Measurements from ENCODE around the gene GPR150. TPM values are rescaled to one million over a fixed set of nuclear protein-coding genes. Genes with fewer than 3 reads are reported as not detected.

GPR150 gene
- total and polyA plus RNA-seq, 9 of the 15 experiments (the other 6 are each of a cell fraction or from before 2014, with no cell fraction given), result not detected

DNA sequence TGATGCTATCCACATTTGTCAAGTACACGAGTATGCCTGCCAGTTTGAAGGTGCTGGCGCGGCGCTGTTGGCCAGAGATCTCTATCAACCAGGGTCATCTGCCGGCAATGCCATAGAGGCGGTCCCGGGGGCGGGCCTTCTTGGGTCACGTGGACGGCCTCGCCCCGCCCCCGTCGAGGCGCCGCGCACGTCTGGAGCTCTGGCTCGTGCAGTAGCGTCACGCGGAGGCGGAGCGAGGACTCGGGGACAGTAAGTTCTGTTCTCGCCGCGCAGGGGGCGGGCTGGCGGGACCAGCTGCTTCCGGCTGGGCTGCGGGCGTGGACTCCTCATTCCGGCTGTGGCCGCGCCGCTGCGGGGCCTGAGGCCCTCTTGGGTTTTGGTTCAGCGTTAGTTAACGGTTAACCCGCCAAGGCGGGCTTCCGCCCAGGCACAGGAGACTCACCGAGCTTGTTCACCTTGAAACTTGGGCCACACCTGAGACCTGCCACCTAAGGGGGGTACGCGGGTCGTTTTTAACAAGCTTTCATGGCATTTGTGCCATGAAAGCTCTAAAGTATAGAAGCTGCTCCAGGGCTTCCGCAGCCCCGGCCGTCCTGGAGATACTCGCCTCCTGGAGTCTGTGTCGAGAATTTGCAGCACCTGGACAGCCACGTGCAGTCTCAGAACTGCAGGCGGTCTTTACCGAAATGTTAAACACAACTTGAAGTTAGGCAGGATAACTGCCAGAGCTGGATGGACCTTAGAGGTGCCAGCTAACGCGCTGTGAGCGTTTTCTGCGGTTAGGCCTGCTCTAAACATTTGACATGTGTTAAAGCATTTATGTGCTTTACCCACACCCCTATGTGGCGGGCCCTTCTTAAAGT lies 26.9 kb downstream of the GPR150 start, which contains the start of gene RFESD (continued):
- TF ChIP-seq, protein P1, sequence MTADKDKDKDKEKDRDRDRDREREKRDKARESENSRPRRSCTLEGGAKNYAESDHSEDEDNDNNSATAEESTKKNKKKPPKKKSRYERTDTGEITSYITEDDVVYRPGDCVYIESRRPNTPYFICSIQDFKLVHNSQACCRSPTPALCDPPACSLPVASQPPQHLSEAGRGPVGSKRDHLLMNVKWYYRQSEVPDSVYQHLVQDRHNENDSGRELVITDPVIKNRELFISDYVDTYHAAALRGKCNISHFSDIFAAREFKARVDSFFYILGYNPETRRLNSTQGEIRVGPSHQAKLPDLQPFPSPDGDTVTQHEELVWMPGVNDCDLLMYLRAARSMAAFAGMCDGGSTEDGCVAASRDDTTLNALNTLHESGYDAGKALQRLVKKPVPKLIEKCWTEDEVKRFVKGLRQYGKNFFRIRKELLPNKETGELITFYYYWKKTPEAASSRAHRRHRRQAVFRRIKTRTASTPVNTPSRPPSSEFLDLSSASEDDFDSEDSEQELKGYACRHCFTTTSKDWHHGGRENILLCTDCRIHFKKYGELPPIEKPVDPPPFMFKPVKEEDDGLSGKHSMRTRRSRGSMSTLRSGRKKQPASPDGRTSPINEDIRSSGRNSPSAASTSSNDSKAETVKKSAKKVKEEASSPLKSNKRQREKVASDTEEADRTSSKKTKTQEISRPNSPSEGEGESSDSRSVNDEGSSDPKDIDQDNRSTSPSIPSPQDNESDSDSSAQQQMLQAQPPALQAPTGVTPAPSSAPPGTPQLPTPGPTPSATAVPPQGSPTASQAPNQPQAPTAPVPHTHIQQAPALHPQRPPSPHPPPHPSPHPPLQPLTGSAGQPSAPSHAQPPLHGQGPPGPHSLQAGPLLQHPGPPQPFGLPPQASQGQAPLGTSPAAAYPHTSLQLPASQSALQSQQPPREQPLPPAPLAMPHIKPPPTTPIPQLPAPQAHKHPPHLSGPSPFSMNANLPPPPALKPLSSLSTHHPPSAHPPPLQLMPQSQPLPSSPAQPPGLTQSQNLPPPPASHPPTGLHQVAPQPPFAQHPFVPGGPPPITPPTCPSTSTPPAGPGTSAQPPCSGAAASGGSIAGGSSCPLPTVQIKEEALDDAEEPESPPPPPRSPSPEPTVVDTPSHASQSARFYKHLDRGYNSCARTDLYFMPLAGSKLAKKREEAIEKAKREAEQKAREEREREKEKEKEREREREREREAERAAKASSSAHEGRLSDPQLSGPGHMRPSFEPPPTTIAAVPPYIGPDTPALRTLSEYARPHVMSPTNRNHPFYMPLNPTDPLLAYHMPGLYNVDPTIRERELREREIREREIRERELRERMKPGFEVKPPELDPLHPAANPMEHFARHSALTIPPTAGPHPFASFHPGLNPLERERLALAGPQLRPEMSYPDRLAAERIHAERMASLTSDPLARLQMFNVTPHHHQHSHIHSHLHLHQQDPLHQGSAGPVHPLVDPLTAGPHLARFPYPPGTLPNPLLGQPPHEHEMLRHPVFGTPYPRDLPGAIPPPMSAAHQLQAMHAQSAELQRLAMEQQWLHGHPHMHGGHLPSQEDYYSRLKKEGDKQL (CRISPR knock-in tag; IDR thresholded peaks at IDR 0.05; ENCODE audit: borderline replicate concordance), result no peak
- TF ChIP-seq ZKSCAN8 (CRISPR knock-in tag; IDR thresholded peaks at IDR 0.05), result no peak
- no peak; the same call in 1 of the 2 replicates for TF ChIP-seq MTA3 (IDR thresholded peaks at IDR 0.05; ENCODE audit: borderline replicate concordance)
- no peak for TF ChIP-seq ASH1L (IDR thresholded peaks at IDR 0.05; ENCODE audit: borderline replicate concordance, low read depth, partially characterized antibody)
- no peak for TF ChIP-seq ZNF197 (CRISPR knock-in tag; IDR thresholded peaks at IDR 0.05; ENCODE audit: low read depth)
- no peak for TF ChIP-seq SRSF3 (IDR thresholded peaks at IDR 0.05; ENCODE audit: insufficient read depth, low read length)
- TF ChIP-seq ZNF184 (CRISPR knock-in tag; IDR thresholded peaks at IDR 0.05), result no peak
- peak; percentile 59; the same call in 1 of the 2 replicates for TF ChIP-seq MBD2 (IDR thresholded peaks at IDR 0.05; ENCODE audit: borderline replicate concordance, low read depth)
- TF ChIP-seq RHOXF2B (CRISPR knock-in tag; conservative IDR thresholded peaks at IDR 0.05), result no peak
- TF ChIP-seq NR1H2 (CRISPR knock-in tag; IDR thresholded peaks at IDR 0.05), result no peak
- no peak for TF ChIP-seq PRPF4 (IDR thresholded peaks at IDR 0.05; ENCODE audit: insufficient read depth, low read depth, low read length, poor library complexity, severe bottlenecking)
- peak in 1 of 2 experiments; percentile 68; a peak in 1 of 4 replicates for TF ChIP-seq FOXK2 (conservative IDR thresholded peaks at IDR 0.05 in 1 of 2, IDR thresholded peaks at IDR 0.05 in 1 of 2; ENCODE audit: low read depth in 2 of 2)
- 0 out of 2 replicates have a peak, but pooled peaks have one; percentile 53 for TF ChIP-seq FOXK1 (CRISPR knock-in tag; IDR thresholded peaks at IDR 0.05; ENCODE audit: borderline replicate concordance)
- peak; percentile 26; the same call in 1 of the 2 replicates for TF ChIP-seq CC2D1A (IDR thresholded peaks at IDR 0.05)
- no peak for TF ChIP-seq CBX1 (IDR thresholded peaks at IDR 0.05; ENCODE audit: low read depth)
- no peak; the same call in 1 of the 2 replicates for TF ChIP-seq KAT7 (CRISPR knock-in tag; IDR thresholded peaks at IDR 0.05; ENCODE audit: borderline replicate concordance)
- TF ChIP-seq, protein P2, sequence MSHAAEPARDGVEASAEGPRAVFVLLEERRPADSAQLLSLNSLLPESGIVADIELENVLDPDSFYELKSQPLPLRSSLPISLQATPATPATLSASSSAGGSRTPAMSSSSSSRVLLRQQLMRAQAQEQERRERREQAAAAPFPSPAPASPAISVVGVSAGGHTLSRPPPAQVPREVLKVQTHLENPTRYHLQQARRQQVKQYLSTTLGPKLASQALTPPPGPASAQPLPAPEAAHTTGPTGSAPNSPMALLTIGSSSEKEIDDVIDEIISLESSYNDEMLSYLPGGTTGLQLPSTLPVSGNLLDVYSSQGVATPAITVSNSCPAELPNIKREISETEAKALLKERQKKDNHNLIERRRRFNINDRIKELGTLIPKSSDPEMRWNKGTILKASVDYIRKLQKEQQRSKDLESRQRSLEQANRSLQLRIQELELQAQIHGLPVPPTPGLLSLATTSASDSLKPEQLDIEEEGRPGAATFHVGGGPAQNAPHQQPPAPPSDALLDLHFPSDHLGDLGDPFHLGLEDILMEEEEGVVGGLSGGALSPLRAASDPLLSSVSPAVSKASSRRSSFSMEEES (CRISPR knock-in tag; IDR thresholded peaks at IDR 0.05), result peak; percentile 97
- no peak for TF ChIP-seq MECOM (CRISPR knock-in tag; IDR thresholded peaks at IDR 0.05)
- no peak; the same call in 1 of the 2 replicates for TF ChIP-seq SMARCC2 (IDR thresholded peaks at IDR 0.05; ENCODE audit: low read depth)
- TF ChIP-seq ZNF124 (CRISPR knock-in tag; IDR thresholded peaks at IDR 0.05), result no peak
- TF ChIP-seq TCF3 (CRISPR knock-in tag; IDR thresholded peaks at IDR 0.05), result 0 out of 2 replicates have a peak, but pooled peaks have one; percentile 52
- TF ChIP-seq MCM5 (IDR thresholded peaks at IDR 0.05; ENCODE audit: low read depth), result no peak
